ENCODE data around the gene DCAKD.

GRCh38 chr17:45038728-45039634, 12.5 kb downstream of the DCAKD start:
- TF ChIP-seq CTCF (IDR thresholded peaks at IDR 0.05 in 2 of 3, conservative IDR thresholded peaks at IDR 0.05 in 1 of 3; ENCODE audit: borderline replicate concordance in 1 of 3, insufficient read depth in 1 of 3, low read depth in 2 of 3, low read length in 2 of 3) (no peak), POLR2A (IDR thresholded peaks at IDR 0.05; ENCODE audit: borderline replicate concordance, extremely low read depth, insufficient read depth, insufficient read length) (no peak), EZH2 (IDR thresholded peaks at IDR 0.05) (no peak), EZH2phosphoT487 (IDR thresholded peaks at IDR 0.05; ENCODE audit: borderline replicate concordance) (no peak), ZFX (IDR thresholded peaks at IDR 0.05) (no peak), REST (IDR thresholded peaks at IDR 0.05; ENCODE audit: low read depth) (no peak), POLR2AphosphoS5 (IDR thresholded peaks at IDR 0.05; ENCODE audit: low read depth, low read length) (no peak), FOSL1 (IDR thresholded peaks at IDR 0.05; ENCODE audit: low read depth) (no peak), SRF (IDR thresholded peaks at IDR 0.05; ENCODE audit: low read depth) (no peak), CEBPB (IDR thresholded peaks at IDR 0.05; ENCODE audit: low read depth) (no peak), TCF7L2 (IDR thresholded peaks at IDR 0.05; ENCODE audit: borderline replicate concordance, extremely low read depth, insufficient read depth, insufficient read length) (no peak)
